ENCODE results near the gene PCID2. TPM values are rescaled to one million over a fixed set of nuclear protein-coding genes. Genes with fewer than 3 reads are reported as not detected.
"Not testable (repeated sequence)": the region's sequence is repeated elsewhere in the genome, so short reads cannot be mapped to it uniquely, and the experiment has no call there.

The PCID2 gene
- 55.2 TPM for total RNA-seq

DNA sequence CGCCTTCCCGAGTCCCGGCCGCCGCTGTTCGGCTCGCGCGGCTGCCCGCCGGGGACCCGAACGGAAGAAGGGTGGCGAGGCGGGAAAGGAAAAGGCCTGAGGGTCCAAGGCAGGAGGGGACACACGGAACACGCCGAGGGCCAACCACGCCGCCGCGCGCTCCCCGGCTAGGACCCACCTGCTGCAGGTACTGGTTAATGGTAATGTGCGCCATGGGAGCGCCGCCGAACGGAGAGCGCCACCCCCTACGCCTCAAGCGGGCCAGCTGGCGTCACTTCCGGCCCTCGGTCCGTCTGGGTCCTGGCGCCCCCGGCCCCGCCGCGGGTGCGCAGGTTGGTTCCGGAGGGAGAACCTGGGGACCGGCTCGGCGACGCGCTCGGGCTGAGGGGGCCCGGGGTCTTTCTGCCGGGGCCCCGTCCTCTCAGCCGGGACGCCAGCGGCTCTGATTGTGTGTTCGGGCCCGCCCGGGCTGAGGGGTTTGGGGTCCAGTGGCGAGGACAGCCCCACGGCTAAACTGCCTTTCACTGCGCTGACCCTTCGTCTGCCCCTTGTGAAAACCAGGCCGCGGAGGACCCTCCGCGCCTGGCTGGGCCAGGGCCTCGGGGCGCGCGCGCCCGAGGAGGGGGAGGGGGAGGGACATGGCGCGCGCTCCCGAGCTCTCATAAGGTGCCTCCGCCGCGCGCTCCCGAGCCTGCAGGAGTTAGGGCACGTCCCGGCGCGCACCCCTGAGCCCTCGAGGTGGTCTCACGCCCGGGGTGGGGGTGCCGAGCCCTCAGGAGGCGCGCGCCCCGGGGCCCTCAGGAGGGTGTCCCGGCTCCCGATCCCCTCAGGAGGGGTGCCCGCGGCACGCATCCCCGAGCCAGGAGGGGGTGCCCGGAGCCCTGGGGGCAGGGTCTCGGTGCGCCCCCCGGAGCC is at the start of gene PCID2:
TSS of gene PCID2 (minus strand) at position 249 of the 915 bp plus-strand sequence. CDS start at position 214, 35 bp downstream.
- DNase-seq = peak; percentile 97

DNA sequence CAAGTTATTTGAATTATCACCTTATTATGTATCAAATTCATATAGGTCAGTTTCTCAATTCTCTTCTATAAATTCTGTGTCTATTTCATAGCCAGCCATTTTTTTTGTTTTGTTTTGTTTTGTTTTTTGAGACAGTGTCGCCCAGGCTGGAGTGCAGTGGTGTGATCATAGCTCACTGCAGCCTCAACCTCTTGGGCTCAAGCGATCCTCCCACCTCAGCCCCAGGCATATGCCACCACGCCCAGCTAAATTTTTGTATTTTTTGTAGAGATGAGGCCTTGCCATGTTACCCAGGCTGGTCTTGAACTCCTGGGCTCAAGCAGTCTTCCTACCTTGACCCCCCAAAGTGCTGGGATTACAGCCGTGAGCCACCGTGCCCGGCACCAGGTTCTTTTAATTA is 49.4 kb upstream of the PCID2 start:
- DNase-seq = not testable (repeated sequence)

DNA sequence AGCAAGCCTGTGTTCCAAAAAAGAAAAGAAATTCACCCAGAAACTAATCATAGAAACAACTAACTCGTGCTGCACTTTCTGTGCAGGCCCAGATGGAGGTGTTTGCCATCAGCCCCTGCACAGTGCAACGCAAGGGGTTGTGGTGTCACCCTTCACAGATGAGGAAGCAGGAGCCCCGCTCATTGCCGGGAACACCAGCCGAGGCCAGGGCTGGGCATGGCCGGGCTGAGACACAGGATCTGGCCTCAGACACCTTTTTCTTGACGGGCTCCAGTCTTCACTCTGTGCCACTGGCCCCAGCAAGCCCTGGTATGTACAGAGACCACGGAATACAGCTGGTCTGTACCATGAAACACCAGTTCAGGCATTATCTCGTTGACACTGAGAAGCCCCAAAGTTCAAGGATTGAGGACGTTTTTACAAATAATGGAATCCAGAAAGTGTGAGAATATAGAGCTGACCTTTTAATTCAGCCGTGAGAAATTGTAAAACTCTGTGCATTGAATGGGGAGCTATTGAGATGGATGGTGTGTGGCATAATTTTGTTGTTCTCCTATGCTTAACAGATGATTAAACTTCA is 44.1 kb upstream of the PCID2 start:
- DNase-seq = no peak

DNA sequence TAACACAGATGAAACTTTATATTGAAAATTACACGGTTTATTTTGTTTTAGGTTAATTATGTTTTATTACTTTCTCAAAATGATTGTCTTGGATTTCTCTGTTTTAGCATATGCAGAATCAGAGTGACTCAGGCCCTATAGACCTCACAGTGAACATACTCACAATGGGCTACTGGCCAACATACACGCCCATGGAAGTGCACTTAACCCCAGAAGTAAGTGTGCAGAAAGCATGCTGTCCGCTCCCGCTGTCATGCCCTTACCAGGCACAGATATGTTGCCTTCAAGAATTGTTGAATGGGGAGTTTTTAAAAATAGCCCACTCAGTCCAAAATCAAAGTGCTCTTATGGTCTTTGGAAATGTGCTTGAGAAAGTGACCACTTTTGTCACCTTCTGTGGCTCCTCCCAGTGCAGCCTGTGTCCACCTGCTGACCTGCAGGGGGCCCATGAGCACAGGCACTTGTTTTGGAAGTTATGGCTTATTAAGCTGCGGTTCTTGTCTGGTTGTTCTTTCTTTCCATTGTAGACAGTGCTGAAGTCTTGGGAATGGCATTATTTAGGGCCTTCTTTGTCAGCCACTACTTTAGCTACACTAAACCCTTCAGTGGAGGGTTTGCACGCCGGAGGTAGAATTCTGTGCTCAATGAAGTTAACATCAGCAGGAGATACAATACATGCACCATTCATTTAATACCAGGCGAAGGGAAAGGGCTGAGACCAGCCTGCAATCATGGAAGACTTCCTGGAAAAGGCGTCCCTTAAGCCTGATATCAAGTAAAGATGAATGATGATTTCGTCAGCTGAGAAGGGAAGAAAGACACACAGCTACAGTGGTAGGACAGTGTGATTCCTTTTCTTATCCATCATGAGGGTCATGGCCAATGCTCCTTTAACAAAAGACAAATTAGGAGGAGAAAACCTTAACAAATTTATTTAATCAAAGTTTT is 37.7 kb upstream of the PCID2 start:
- DNase-seq = no peak

DNA sequence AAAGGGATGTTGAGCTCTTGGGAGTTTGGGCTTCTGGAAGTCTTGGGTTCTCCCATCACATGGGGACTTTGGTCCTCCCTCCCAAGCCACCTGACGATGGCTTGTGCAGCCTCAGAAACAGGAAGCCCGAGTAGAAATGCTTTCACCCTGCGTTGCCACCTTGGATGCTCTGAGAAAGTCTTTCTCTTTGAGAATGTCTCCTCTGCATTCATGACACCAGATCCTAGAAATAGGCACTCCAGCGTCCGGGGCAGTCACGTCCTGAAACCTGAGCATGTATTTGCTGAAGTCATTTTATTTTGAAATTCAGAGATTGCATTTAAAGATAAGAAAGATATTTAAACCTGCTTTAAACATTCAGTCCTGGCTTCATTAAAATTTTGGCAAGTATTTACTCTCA is 35.4 kb upstream of the PCID2 start:
- no peak for DNase-seq

DNA sequence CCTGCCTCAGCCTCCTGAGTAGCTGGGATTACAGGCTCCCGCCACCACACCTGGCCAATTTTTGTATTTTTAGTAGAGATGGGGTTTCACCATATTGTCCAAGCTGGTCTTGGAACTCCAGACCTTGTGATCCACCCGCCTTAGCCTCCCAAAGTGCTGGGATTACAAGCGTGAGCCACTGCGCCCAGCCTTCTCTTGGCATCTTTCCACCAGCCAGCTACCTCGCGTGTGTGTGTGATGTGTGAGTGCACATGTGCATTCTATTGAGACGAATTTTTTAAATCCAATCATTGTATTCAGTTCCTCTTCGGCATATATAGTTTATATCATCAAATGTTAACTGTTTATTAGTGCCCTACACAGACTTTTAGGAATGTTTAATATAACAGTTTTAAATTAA is 33.2 kb upstream of the PCID2 start:
- DNase-seq = not testable (repeated sequence)

DNA sequence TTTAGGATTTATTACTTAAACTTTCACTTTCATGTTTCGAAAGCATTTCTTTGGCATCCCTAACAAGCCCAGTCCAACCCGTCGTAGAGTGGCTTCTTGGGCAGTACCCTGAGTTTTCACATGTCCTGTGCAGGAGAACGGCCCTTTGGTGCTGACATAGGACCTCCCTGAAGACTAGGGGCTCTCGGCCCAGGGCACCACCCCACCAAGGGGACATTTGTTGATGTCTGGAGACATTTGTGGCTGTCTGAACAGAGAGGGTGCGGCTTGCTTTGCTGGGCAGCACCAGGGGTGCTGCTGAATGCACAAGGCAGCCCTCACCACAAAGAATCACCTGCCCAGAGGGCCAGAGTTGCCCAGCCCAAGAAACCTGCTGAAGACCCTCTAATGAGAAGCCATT is 31.5 kb upstream of the PCID2 start:
- DNase-seq = no peak

DNA sequence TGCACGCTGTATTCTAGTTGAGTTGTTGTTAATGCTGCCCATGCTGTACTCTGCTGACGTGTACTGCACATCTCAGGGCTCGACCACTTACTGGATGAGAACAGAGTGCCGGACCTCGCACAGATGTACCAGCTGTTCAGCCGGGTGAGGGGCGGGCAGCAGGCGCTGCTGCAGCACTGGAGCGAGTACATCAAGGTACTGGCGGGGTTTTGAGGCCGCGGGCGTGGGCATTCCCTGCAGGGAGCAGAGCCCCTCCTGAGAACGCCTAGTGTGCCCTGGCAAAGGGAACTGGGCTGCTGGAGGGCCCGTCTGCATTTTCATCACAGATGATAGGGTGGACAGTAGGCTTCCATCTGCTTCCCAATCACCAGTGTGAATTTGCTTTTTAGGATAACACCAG is 30.9 kb upstream of the PCID2 start:
- DNase-seq = no peak

DNA sequence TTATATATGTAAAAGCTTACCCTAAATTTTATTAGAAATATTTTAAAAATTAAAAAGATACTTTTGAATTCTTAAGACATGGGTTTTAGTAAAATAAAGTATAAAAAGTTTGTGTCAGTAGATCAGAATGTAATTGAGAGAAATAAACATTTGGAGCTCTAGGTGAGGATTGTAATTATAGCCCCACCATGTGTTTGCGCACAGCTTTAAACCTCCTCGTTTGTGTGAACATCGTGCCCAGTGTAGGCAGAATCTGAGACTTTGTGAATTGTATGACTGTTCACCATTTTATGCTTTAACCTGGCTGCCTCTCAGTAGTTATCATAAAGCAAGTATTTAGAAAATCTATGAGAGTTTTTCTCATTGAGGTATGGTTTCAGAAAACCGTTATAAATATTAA is 30.1 kb upstream of the PCID2 start:
- no peak for DNase-seq

DNA sequence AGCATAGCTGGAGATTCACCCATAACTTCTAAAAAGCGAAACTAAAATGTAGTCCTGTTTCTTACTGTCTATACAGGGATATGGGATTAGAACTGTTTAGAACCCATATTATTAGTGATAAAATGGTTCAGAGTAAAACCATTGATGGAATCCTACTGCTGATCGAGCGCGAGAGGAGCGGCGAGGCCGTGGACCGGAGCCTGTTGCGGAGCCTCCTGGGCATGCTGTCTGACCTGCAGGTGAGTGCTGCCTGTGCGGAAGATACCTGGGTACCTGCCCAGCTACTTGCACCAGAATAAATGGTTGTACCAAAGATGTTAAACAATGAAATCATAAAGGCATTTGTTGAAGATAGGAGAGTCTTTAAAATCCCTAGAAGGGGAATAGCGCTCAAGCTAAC is 24.6 kb upstream of the PCID2 start:
- DNase-seq = no peak

DNA sequence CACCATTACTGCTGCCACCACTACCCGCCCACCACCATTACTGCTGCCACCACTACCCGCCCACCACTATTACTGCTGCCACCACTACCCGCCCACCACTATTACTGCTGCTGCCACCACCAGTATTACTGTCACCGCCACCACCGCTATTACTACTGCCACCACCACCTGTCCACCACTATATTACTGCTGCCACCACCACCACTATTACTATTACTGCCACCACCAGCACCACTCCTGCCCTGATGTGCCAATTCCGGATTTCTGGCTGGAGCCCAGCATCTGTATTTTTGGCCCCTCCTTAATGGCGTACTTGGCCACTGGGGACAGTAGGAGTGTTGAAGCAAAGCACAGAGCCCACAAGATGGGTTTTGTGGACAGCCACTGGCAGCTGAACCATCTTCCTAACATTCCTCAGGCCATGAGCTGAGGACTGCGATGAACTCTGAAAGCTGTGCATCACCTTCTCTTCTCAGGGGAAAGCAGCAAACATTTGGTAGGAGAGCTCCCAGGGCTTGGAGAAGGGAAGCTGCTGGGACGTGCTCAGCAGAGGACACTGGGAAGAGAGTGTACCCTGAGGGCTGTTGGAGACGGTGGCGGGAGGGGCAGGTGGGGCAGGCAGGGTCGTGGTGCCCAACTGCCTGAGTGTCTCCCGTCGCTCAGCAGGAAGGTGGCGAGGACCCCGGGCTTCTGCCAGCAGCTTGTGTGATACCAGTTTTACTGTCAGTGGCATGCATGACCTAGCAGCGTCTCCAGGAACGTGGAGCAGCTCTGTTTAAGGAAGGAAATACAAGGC is 23.9 kb upstream of the PCID2 start:
- DNase-seq = no peak

DNA sequence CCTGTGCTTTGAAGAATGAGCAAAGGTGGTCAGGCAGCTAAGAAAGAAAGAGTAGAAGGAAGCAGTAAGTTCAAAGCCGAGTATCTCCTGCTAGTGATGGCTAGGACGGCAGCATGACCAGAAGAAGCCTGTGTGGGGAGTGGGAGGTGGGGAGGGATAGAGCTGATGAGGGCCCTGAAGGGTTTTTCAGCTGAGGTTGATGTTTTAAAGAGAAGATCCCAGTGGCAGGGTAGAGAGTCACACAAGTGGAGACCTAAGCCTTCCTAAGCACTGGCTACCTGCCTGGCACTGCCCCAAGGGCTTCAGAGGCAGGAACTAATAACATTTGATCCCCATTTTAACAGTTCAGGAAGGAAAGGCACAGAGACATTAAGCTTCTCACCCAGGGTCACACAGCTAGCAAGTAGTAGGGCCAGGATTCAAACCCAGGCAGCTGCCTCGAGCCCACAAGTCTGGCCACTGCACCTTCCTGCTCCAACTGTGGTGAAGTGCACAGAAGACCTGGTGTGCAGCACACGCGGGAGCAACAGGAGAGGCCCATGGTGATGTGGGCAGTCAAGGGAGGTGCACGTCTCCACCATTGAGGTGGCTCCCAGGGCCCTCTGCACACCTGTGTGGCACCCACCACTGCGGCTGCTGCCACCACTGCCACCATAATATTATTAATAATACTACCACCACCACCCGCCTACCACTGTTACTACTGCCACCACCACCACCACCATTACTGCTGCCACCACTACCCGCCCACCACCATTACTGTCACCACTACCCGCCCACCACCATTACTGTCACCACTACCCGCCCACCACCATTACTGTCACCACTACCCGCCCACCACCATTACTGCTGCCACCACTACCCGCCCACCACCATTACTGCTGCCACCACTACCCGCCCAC is 23.1 kb upstream of the PCID2 start:
- no peak for DNase-seq

DNA sequence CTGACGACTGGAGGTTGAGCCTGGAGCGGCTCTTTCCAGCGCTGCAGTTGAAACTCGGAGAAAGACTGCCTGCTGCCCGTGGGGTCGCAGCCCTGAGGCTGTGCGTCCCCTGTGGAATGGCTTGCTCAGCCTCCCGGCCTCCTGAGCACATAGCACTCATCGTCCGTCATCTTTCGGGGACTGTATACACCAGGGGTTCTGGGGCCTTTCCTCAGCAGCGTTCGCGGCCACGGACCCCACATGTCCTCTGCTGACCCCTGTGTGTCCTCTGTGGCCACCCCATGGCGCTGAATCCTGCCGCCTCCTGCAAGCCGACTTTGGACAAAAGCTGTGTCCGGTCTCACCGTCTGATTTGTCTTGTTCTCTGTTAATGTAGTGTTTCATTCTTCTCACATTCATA is 21.3 kb upstream of the PCID2 start:
- DNase-seq = no peak

DNA sequence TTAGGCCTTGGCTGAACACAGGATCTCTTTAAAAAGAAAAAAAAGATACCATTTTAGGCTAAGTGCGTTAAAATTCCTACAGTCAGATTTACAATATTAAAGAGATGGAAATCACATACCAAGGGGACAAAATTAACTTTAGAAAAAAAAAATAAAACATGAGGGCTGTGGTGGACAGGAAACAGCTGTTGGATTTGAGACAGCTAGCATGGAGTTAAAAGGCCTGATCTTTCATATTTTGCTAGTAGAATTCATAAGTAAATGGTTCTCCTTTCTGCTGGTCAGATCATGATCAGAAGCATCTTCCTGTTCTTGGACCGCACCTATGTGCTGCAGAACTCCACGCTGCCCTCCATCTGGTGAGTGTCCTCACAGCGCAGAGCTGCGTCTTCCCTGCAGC is 20.7 kb upstream of the PCID2 start:
- DNase-seq = no peak

DNA sequence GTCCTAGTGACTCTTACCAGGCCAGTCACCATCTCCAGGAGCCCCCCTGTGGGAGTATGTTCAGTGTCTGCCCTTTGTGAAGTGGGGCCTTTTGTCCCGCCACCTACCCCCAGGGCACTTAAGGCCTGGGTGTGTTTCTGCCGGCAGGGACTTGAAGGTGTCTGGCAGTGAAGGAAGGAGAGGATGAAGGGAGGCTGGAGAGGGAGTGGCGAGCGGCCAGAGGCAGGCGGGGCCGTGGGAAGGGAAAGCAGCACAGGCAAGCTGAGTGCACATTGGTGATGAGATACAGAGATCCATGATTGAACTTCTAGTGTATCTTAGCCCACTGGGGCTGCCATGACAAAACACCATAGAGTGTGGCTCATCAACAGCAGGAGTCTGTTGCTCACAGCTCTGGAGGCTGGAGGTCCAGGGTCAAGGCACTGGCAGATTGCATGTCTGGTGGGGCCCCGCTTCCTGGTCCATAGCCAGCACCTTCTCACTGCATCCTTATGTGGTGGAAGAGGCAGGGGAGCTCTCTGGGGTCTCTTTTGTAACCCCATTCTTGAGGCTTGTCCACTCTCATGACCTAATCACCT is 18.5 kb upstream of the PCID2 start:
- no peak for DNase-seq

DNA sequence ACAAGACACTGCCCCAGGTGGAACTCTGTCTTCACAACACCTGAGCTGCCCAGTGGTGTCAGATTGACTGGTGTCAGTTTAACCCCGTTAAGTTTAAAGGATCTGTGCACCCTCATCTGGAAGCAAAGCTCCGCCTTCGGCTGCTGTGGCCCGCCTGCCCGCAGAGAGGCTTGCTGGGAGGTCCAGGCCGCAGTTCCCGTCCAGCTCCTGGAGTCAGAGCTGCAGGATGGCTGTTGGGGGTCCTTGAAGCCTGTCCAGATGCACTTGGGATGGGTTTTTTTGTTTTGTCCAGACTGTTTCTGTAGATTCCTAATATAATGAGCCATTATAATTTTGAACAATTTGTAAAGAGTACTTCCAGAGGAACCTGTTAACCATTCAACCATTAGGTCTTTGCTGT is 17.0 kb upstream of the PCID2 start:
- DNase-seq = no peak

DNA sequence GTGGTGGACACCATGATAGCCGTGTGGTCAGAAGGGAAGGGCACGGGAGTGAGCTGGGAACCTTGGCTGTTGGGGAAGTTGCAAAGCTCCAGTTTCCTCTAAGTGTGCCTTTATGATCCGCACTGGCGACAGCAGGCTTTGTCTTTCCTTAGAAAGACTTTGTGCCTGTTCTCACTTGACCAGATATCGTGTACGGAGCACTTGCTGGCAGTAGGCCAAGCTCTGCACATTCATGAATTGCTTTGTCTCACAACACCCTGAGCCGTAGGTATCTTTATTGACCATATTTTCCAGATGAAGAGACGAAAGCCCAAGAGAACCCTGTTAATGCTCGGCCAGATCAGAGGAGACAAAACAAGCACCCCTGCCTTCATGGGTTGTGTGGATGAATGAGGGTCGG is 16.0 kb upstream of the PCID2 start:
- DNase-seq = peak; percentile 49

DNA sequence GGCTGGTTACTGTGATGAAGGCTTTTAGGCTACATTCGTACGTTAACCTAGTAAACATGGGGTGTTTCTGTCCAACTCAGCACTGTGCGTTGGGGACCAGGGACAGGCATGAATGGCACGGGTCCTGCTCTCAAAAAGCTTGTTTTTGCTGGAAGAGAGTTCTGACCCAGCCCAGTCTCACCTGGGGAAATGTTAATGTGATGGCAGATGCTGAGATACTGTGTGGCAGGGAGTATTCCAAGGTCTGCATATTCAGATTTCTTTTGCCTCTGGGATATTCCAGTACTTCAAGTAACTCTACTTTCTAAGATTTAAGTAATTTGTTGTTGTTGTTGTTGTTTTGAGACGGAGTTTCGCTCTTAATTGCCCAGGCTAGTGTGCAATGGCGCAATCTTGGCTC is 14.6 kb upstream of the PCID2 start:
- DNase-seq = no peak

DNA sequence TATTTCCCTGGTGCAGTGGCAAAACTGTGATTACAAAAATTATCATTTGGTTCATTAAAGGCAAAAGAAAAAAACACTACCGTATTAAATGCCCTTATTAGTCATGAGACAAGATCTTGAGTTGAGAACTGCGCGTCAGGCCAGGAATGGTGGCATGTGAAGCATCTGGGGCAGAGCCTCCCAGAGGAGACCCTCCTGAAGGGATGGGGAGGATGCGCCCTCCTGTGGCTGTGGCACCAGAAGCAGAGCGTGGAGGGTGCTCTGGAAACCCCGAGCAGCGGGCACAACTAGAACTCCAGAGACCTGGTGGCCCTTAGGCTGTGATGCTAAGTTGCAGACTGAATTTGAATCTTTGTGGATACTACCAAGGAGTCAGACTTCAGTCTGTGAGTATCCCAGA is 12.4 kb upstream of the PCID2 start:
- DNase-seq = no peak

DNA sequence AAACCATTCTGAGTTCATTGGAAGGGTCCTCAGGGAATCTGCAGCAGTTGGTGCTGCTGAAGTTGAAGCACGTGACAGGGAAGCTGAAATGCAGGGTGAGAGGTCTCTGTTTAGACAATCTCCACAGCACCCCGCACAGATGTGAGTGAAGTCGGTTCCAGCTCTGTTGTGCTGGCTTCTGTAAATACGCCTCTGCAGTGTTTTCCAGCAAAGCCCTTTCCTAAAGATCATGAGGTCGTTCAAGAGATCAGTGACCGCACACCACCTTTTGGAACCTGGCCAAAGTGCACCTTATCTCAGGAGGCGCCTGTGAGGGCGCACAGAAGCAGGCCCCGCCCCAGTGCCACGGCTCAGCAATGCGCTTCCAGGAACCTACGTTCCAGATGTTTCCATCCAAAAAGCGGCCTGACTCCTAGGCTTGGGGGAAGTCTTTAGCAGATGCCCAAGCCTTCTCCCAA is 11.7 kb upstream of the PCID2 start:
- no peak for DNase-seq
